A673 (cell line): ENCODE results near the gene SDK1.

Source experiments
- EZH2 ChIP-seq: fragments of 200-600 bp; sonication (generic); IDR thresholded peaks from 2 replicates; pipeline ENCODE4 v1.6.1; 2017; ENCODE audit warnings: borderline replicate concordance, low read depth, mild to moderate bottlenecking, mixed read lengths, antibody characterized with exemption, low read length; ENCODE audit not compliant: poor library complexity, severe bottlenecking
- TF ChIP-seq, protein P1 (sequence below): fragments of 300-800, 200-600 bp; sonication (generic); conservative IDR thresholded peaks from 2 replicates; pipeline ENCODE4 v1.5.1; 2017; ENCODE audit warnings: low read depth, mild to moderate bottlenecking, antibody characterized with exemption, low read length, moderate library complexity, mixed read lengths

DNA sequence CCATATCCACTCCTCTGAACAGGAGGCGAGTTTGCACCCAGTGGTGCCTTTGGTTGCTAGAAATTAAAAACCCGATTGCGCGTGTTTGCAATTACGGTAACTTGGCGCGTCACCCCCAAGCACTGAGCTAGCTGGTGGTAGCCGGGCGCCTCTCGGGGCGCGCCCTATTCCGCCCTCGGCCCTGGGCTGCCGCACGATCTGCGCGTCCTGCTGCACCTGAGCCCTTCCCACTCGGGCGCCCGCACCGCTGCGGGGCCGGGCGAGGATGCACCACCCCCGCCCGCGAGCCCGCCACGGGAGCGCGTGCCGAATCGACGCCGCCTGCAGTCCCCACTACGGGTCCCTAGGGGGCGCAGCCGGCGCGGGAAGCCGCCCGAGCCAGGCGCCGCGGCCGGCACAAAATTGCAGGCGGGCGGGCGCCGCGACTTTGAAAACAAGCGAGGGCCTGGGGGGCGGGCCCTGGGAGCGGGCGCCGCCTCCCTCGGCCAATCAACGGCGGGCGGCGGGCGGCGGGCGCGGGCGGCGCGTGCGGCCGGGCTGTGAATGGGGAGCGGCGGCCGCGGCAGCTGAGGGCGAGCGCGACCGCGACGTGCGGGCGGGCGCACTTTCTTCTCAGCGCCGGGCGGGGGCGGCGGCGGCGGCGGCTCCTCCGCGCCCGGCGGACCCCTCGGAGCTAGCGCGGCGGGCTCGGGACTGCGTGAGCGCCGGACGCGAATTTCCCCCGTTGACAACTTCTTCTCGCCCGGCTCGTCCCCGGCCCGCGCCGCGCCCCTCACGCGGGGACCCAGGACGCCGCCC is at the start of gene SDK1:
- TF ChIP-seq, protein P1, sequence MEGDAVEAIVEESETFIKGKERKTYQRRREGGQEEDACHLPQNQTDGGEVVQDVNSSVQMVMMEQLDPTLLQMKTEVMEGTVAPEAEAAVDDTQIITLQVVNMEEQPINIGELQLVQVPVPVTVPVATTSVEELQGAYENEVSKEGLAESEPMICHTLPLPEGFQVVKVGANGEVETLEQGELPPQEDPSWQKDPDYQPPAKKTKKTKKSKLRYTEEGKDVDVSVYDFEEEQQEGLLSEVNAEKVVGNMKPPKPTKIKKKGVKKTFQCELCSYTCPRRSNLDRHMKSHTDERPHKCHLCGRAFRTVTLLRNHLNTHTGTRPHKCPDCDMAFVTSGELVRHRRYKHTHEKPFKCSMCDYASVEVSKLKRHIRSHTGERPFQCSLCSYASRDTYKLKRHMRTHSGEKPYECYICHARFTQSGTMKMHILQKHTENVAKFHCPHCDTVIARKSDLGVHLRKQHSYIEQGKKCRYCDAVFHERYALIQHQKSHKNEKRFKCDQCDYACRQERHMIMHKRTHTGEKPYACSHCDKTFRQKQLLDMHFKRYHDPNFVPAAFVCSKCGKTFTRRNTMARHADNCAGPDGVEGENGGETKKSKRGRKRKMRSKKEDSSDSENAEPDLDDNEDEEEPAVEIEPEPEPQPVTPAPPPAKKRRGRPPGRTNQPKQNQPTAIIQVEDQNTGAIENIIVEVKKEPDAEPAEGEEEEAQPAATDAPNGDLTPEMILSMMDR, result peak; percentile 62
- no peak for TF ChIP-seq EZH2
